GM12874 (cell line): ENCODE results near the gene ARPC1A.

Experiments
- CTCF ChIP-seq: IDR thresholded peaks from 2 replicates; pipeline ENCODE4 v1.5.1; 2011; ENCODE audit warnings: low read depth, mild to moderate bottlenecking, control low read depth, low read length, moderate library complexity; ENCODE audit not compliant: insufficient read depth

ARPC1A gene

GRCh38 chr7:99311702-99312101, 14.0 kb upstream of the ARPC1A start:
- no peak for TF ChIP-seq CTCF

- peak; percentile 78 for TF ChIP-seq CTCF
Observed at GRCh38 chr7:99312316-99313203, 13.1 kb upstream of the ARPC1A start.

GRCh38 chr7:99313204-99313573, 12.5 kb upstream of the ARPC1A start:
- no peak for TF ChIP-seq CTCF

GRCh38 chr7:99314504-99314903, 11.2 kb upstream of the ARPC1A start:
- TF ChIP-seq CTCF = no peak

GRCh38 chr7:99320371-99320770, 5.3 kb upstream of the ARPC1A start:
- no peak for TF ChIP-seq CTCF

GRCh38 chr7:99324559-99324958, 1.1 kb upstream of the ARPC1A start:
- TF ChIP-seq CTCF = no peak

- no peak for TF ChIP-seq CTCF
Observed at GRCh38 chr7:99325001-99325493, 651 bp upstream of the ARPC1A start.
